WTC11 (cell line): ENCODE data around the gene PRELID2. TPM values are rescaled to one million over a fixed set of nuclear protein-coding genes. Genes with fewer than 3 reads are reported as not detected.

Source experiments
- ATAC-seq: fragments of 200-7000 bp; cut with Tn5 transposase; 2 replicates; pipeline ENCODE4 v1.10.0; 2021; ENCODE audit warnings: mild to moderate bottlenecking, moderate library complexity
- CTCF ChIA-PET: fragments of 300-600 bp; sonication (Branson Sonifier 250); formaldehyde crosslinking; loops from one replicate; lab custom pipeline; 2021; ENCODE audit warnings: antibody characterized with exemption; lab: Charles Lee
- POLR2A ChIA-PET: fragments of 350-600 bp; sonication (Branson Sonifier 250); formaldehyde crosslinking; loops from one replicate; lab custom pipeline; 2021; ENCODE audit warnings: antibody characterized with exemption; lab: Charles Lee
- DNase-seq: peaks from one replicate; pipeline ENCODE4 v3.0.0; 2021; ENCODE audit warnings: low spot score
- H3K27ac Mint-ChIP-seq: 2 replicates; pipeline ENCODE4 v1.8.0; 2021; ENCODE audit warnings: mixed read lengths
- H3K27me3 Mint-ChIP-seq: 2 replicates; pipeline ENCODE4 v1.8.0; 2021; ENCODE audit warnings: low read depth, mild to moderate bottlenecking, moderate library complexity, mixed read lengths
- H3K36me3 Mint-ChIP-seq: 2 replicates; pipeline ENCODE4 v1.8.0; 2021; ENCODE audit warnings: mixed read lengths
- H3K4me1 Mint-ChIP-seq: 2 replicates; pipeline ENCODE4 v1.8.0; 2022; ENCODE audit warnings: mixed read lengths
- H3K4me3 Mint-ChIP-seq: 2 replicates; pipeline ENCODE4 v1.8.0; 2021; ENCODE audit warnings: mild to moderate bottlenecking, moderate library complexity, mixed read lengths
- H3K9me3 Mint-ChIP-seq: 2 replicates; pipeline ENCODE4 v1.8.0; 2021; ENCODE audit warnings: mixed read lengths
- CBFB ChIP-seq: sonication (generic); formaldehyde crosslinking; IDR thresholded peaks from 2 replicates; pipeline ENCODE4 v1.8.1; 2022; ENCODE audit warnings: mild to moderate bottlenecking, low read depth, missing genetic modification reagents
- EMX1 ChIP-seq: fragments of 250-450 bp; sonication (Bioruptor Pico); IDR thresholded peaks from 2 replicates; pipeline ENCODE4 v1.8.0; 2021; ENCODE audit warnings: mild to moderate bottlenecking
- FOXP1 ChIP-seq: sonication (generic); formaldehyde crosslinking; IDR thresholded peaks from 2 replicates; pipeline ENCODE4 v1.8.0; 2022; ENCODE audit warnings: missing genetic modification reagents, mild to moderate bottlenecking, moderate library complexity, borderline replicate concordance
- GRHL2 ChIP-seq: fragments of 250-450 bp; sonication (Bioruptor Pico); IDR thresholded peaks from 2 replicates; pipeline ENCODE4 v1.8.0; 2022; ENCODE audit warnings: mild to moderate bottlenecking, moderate library complexity; ENCODE audit not compliant: insufficient replicate concordance, severe bottlenecking
- GTF2I ChIP-seq: fragments of 250-450 bp; sonication (Bioruptor Pico); conservative IDR thresholded peaks from 2 replicates; pipeline ENCODE4 v1.4.0; 2021; ENCODE audit warnings: mild to moderate bottlenecking
- HMGA2 ChIP-seq: fragments of 250-450 bp; sonication (Bioruptor Pico); IDR thresholded peaks from 2 replicates; pipeline ENCODE4 v1.4.0; 2021; ENCODE audit warnings: mild to moderate bottlenecking, moderate library complexity
- IRF1 ChIP-seq: sonication (generic); formaldehyde crosslinking; IDR thresholded peaks from 2 replicates; pipeline ENCODE4 v1.8.0; 2023; ENCODE audit warnings: missing genetic modification reagents
- KAT7 ChIP-seq: sonication (generic); formaldehyde crosslinking; IDR thresholded peaks from 2 replicates; pipeline ENCODE4 v1.8.1; 2023; ENCODE audit warnings: missing genetic modification reagents, mild to moderate bottlenecking, borderline replicate concordance
- MYBL2 ChIP-seq: sonication (generic); formaldehyde crosslinking; IDR thresholded peaks from 2 replicates; pipeline ENCODE4 v1.8.1; 2023; ENCODE audit warnings: mild to moderate bottlenecking, moderate library complexity, missing genetic modification reagents
- NR3C1 ChIP-seq: sonication (generic); formaldehyde crosslinking; conservative IDR thresholded peaks from 2 replicates; pipeline ENCODE4 v1.8.1; 2023; ENCODE audit warnings: low read depth, mild to moderate bottlenecking, missing genetic modification reagents
- PRRX2 ChIP-seq: fragments of 250-450 bp; sonication (Bioruptor Pico); IDR thresholded peaks from 2 replicates; pipeline ENCODE4 v1.8.0; 2021; ENCODE audit warnings: mild to moderate bottlenecking
- RELA ChIP-seq: sonication (generic); formaldehyde crosslinking; IDR thresholded peaks from 2 replicates; pipeline ENCODE4 v1.8.1; 2022; ENCODE audit warnings: missing genetic modification reagents, mild to moderate bottlenecking, borderline replicate concordance
- RORB ChIP-seq: fragments of 250-450 bp; sonication (Bioruptor Pico); IDR thresholded peaks from 2 replicates; pipeline ENCODE4 v1.9.0; 2021; ENCODE audit warnings: mild to moderate bottlenecking
- SMAD4 ChIP-seq: sonication (generic); formaldehyde crosslinking; IDR thresholded peaks from 2 replicates; pipeline ENCODE4 v1.8.0; 2022; ENCODE audit warnings: mild to moderate bottlenecking, missing genetic modification reagents
- ZNF232 ChIP-seq: sonication (generic); formaldehyde crosslinking; IDR thresholded peaks from 2 replicates; pipeline ENCODE4 v1.8.0; 2022; ENCODE audit warnings: mild to moderate bottlenecking, missing genetic modification reagents
- ZNF263 ChIP-seq: sonication (generic); formaldehyde crosslinking; IDR thresholded peaks from 2 replicates; pipeline ENCODE4 v1.8.1; 2022; ENCODE audit warnings: low read depth, mild to moderate bottlenecking, moderate library complexity, missing genetic modification reagents
- ZNF512 ChIP-seq: sonication (generic); formaldehyde crosslinking; IDR thresholded peaks from 2 replicates; pipeline ENCODE4 v1.8.1; 2022; ENCODE audit warnings: missing genetic modification reagents, borderline replicate concordance
- ZNF532 ChIP-seq: fragments of 250-450 bp; sonication (Bioruptor Pico); IDR thresholded peaks from 2 replicates; pipeline ENCODE4 v1.9.0; 2021; ENCODE audit warnings: mild to moderate bottlenecking, borderline replicate concordance
- ZNF671 ChIP-seq: fragments of 250-450 bp; sonication (Bioruptor Pico); IDR thresholded peaks from 2 replicates; pipeline ENCODE4 v1.8.0; 2021; ENCODE audit warnings: mild to moderate bottlenecking
- total RNA-seq: library from RNA; stranded (reverse); gene quantifications from 3 replicates; pipeline ENCODE4 v1.2.3, GENCODE V29; 2021
- TF ChIP-seq, protein P1 (sequence below): fragments of 250-450 bp; sonication (Bioruptor Pico); IDR thresholded peaks from 2 replicates; pipeline ENCODE4 v1.8.0; 2021; ENCODE audit warnings: mild to moderate bottlenecking
- TF ChIP-seq, protein P2 (sequence below): sonication (generic); formaldehyde crosslinking; IDR thresholded peaks from 2 replicates; pipeline ENCODE4 v1.8.1; 2022; ENCODE audit warnings: mild to moderate bottlenecking, moderate library complexity, missing genetic modification reagents
- TF ChIP-seq, protein P3 (sequence below): fragments of 200-600 bp; IDR thresholded peaks from 2 replicates; pipeline ENCODE4 v1.8.0; 2022; ENCODE audit warnings: antibody characterized with exemption

The PRELID2 gene
- total RNA-seq, 1 experiment from 2014 or later: 10.0 TPM

GRCh38 chr5:145778144-145778900, 56.8 kb downstream of the PRELID2 start:
- H3K4me3 Mint-ChIP-seq: no peak overlapping the region
- no peaks in the 10 kb centered on the region for H3K27me3 Mint-ChIP-seq
- H3K27ac Mint-ChIP-seq: no peak overlapping the region
- TF ChIP-seq ZNF671 (CRISPR knock-in tag) (no peak), KAT7 (no peak), ZNF263 (CRISPR knock-in tag) (no peak), GRHL2 (CRISPR knock-in tag) (no peak), ZNF512 (CRISPR knock-in tag) (no peak), MYBL2 (CRISPR knock-in tag) (no peak), ZNF232 (CRISPR knock-in tag) (no peak), RELA (CRISPR knock-in tag) (no peak), SMAD4 (no peak), RORB (CRISPR knock-in tag) (no peak)
- peaks cover 4% of the 10 kb centered on the region for H3K9me3 Mint-ChIP-seq
- DNase-seq (no peak), ATAC-seq (no peak)
- peaks cover 19% of the 10 kb centered on the region for H3K4me1 Mint-ChIP-seq
- CTCF ChIA-PET: no interaction called here
- H3K36me3 Mint-ChIP-seq: peaks cover 6% of the 10 kb centered on the region; the same call in 1 of the 2 replicates
- POLR2A ChIA-PET: no interaction called here

- peaks cover 4% of the 10 kb centered on the region for H3K9me3 Mint-ChIP-seq
These were observed 57.6 kb downstream of the PRELID2 start for GRCh38 chr5:145777445-145778063.

GRCh38 chr5:145776886-145777285, 58.3 kb downstream of the PRELID2 start:
- Mint-ChIP-seq H3K4me1 (peaks cover 12% of the 10 kb centered on the region), H3K27me3 (no peaks in the 10 kb centered on the region), H3K36me3 (peaks cover 6% of the 10 kb centered on the region; the same call in 1 of the 2 replicates), H3K27ac (no peak overlapping the region), H3K4me3 (no peak overlapping the region), H3K9me3 (peaks cover 4% of the 10 kb centered on the region)
- ChIA-PET POLR2A (no interaction called here), CTCF (no interaction called here)
- DNase-seq (no peak), ATAC-seq (no peak)
- TF ChIP-seq, protein P1, sequence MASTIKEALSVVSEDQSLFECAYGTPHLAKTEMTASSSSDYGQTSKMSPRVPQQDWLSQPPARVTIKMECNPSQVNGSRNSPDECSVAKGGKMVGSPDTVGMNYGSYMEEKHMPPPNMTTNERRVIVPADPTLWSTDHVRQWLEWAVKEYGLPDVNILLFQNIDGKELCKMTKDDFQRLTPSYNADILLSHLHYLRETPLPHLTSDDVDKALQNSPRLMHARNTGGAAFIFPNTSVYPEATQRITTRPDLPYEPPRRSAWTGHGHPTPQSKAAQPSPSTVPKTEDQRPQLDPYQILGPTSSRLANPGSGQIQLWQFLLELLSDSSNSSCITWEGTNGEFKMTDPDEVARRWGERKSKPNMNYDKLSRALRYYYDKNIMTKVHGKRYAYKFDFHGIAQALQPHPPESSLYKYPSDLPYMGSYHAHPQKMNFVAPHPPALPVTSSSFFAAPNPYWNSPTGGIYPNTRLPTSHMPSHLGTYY (CRISPR knock-in tag): no peak
- TF ChIP-seq NR3C1 (CRISPR knock-in tag): no peak
- TF ChIP-seq, protein P2, sequence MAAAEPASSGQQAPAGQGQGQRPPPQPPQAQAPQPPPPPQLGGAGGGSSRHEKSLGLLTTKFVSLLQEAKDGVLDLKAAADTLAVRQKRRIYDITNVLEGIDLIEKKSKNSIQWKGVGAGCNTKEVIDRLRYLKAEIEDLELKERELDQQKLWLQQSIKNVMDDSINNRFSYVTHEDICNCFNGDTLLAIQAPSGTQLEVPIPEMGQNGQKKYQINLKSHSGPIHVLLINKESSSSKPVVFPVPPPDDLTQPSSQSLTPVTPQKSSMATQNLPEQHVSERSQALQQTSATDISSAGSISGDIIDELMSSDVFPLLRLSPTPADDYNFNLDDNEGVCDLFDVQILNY (CRISPR knock-in tag): no peak
- no peak for TF ChIP-seq PRRX2 (CRISPR knock-in tag)
- TF ChIP-seq EMX1 (CRISPR knock-in tag): no peak
- no peak for TF ChIP-seq IRF1 (CRISPR knock-in tag)
- TF ChIP-seq, protein P3, sequence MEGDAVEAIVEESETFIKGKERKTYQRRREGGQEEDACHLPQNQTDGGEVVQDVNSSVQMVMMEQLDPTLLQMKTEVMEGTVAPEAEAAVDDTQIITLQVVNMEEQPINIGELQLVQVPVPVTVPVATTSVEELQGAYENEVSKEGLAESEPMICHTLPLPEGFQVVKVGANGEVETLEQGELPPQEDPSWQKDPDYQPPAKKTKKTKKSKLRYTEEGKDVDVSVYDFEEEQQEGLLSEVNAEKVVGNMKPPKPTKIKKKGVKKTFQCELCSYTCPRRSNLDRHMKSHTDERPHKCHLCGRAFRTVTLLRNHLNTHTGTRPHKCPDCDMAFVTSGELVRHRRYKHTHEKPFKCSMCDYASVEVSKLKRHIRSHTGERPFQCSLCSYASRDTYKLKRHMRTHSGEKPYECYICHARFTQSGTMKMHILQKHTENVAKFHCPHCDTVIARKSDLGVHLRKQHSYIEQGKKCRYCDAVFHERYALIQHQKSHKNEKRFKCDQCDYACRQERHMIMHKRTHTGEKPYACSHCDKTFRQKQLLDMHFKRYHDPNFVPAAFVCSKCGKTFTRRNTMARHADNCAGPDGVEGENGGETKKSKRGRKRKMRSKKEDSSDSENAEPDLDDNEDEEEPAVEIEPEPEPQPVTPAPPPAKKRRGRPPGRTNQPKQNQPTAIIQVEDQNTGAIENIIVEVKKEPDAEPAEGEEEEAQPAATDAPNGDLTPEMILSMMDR: no peak
- TF ChIP-seq ZNF532 (CRISPR knock-in tag): no peak
- no peak for TF ChIP-seq CBFB
- TF ChIP-seq HMGA2 (CRISPR knock-in tag): no peak
- no peak for TF ChIP-seq FOXP1

More at GRCh38 chr5:145777445-145778063, 57.6 kb downstream of the PRELID2 start:
- H3K27me3 Mint-ChIP-seq: no peaks in the 10 kb centered on the region
- ChIA-PET POLR2A (no interaction called here), CTCF (no interaction called here)
- H3K4me1 Mint-ChIP-seq: peaks cover 12% of the 10 kb centered on the region
- ATAC-seq (no peak), DNase-seq (no peak)
- no peak for TF ChIP-seq GTF2I
- H3K4me3 Mint-ChIP-seq: no peak overlapping the region
- H3K36me3 Mint-ChIP-seq: peaks cover 6% of the 10 kb centered on the region; the same call in 1 of the 2 replicates
- H3K27ac Mint-ChIP-seq: no peak overlapping the region
